Trophoblast cell (in vitro differentiated cells and primary cell): ENCODE results near the gene NDUFA3.

Source experiments
- DNase-seq, 2 donors: peaks; one replicate each; pipeline ENCODE4 v3.0.0-alpha.2; 2016
- H2AFZ ChIP-seq: 2 replicates; pipeline ENCODE4 v1.6.1; 2013; ENCODE audit warnings: low read length, moderate library complexity, mild to moderate bottlenecking; ENCODE audit not compliant: insufficient read depth, poor library complexity
- H2AK5ac ChIP-seq: 2 replicates; pipeline ENCODE4 v1.6.1; 2013; ENCODE audit warnings: mild to moderate bottlenecking, low read length
- H2BK120ac ChIP-seq: 2 replicates; pipeline ENCODE4 v1.6.1; 2013; ENCODE audit warnings: low read length, mild to moderate bottlenecking, moderate library complexity; ENCODE audit not compliant: insufficient read depth, poor library complexity
- H2BK12ac ChIP-seq: 2 replicates; pipeline ENCODE4 v1.6.1; 2013; ENCODE audit warnings: mild to moderate bottlenecking, low read length, moderate library complexity
- H2BK5ac ChIP-seq: 2 replicates; pipeline ENCODE4 v1.6.1; 2013; ENCODE audit warnings: low read length, low read depth, moderate library complexity, mild to moderate bottlenecking; ENCODE audit not compliant: poor library complexity
- H3K14ac ChIP-seq: 2 replicates; pipeline ENCODE4 v1.6.1; 2013; ENCODE audit warnings: mild to moderate bottlenecking, low read length
- H3K18ac ChIP-seq: 2 replicates; pipeline ENCODE4 v1.6.1; 2013; ENCODE audit warnings: mild to moderate bottlenecking, low read length
- H3K23ac ChIP-seq: 2 replicates; pipeline ENCODE4 v1.6.1; 2013; ENCODE audit warnings: low read length
- H3K27ac ChIP-seq: 2 replicates; pipeline ENCODE4 v1.5.1; 2013; ENCODE audit warnings: low read depth, mild to moderate bottlenecking, inconsistent platforms, low read length, moderate library complexity
- H3K27me3 ChIP-seq: 2 replicates; pipeline ENCODE4 v1.6.1; 2013; ENCODE audit warnings: inconsistent platforms, mild to moderate bottlenecking, low read length, moderate library complexity; ENCODE audit not compliant: insufficient read depth
- H3K36me3 ChIP-seq, 2 experiments: 1 replicate in 1 of 2; 2 replicates in 1 of 2; pipeline ENCODE4 v1.6.1; 2013; ENCODE audit warnings: low read length in 2 of 2, mild to moderate bottlenecking in 2 of 2, moderate library complexity in 1 of 2; ENCODE audit not compliant: insufficient read depth in 2 of 2, control insufficient read depth in 1 of 2
- H3K4ac ChIP-seq: 2 replicates; pipeline ENCODE4 v1.6.1; 2013; ENCODE audit warnings: low read depth, mild to moderate bottlenecking, low read length, moderate library complexity
- H3K4me1 ChIP-seq, 2 experiments: 1 replicate in 1 of 2; 2 replicates in 1 of 2; pipeline ENCODE4 v1.6.1; 2013; ENCODE audit warnings: low read length in 2 of 2, mild to moderate bottlenecking in 2 of 2, moderate library complexity in 1 of 2; ENCODE audit not compliant: insufficient read depth in 2 of 2, control insufficient read depth in 1 of 2
- H3K4me2 ChIP-seq: 2 replicates; pipeline ENCODE4 v1.6.1; 2013; ENCODE audit warnings: inconsistent platforms, mild to moderate bottlenecking, low read length, moderate library complexity
- H3K4me3 ChIP-seq: 2 replicates; pipeline ENCODE4 v1.5.1; 2013; ENCODE audit warnings: mild to moderate bottlenecking, low read depth, low read length, inconsistent platforms
- H3K79me1 ChIP-seq: one replicate; pipeline ENCODE4 v1.6.1; 2013; ENCODE audit warnings: low read length
- H3K79me2 ChIP-seq: 2 replicates; pipeline ENCODE4 v1.6.1; 2013; ENCODE audit warnings: low read length, mild to moderate bottlenecking; ENCODE audit not compliant: control insufficient read depth, insufficient read depth, poor library complexity
- H3K9ac ChIP-seq: 2 replicates; pipeline ENCODE4 v1.6.1; 2013; ENCODE audit warnings: mild to moderate bottlenecking, low read length
- H3K9me3 ChIP-seq: 2 replicates; pipeline ENCODE4 v1.6.1; 2013; ENCODE audit warnings: low read depth, mild to moderate bottlenecking, control low read depth, inconsistent platforms, low read length; ENCODE audit not compliant: insufficient read depth
- H4K12ac ChIP-seq: 2 replicates; pipeline ENCODE4 v1.6.1; 2013; ENCODE audit warnings: low read depth, mild to moderate bottlenecking, low read length, moderate library complexity
- H4K8ac ChIP-seq: 2 replicates; pipeline ENCODE4 v1.6.1; 2013; ENCODE audit warnings: low read depth, mild to moderate bottlenecking, low read length, moderate library complexity
- H4K91ac ChIP-seq: one replicate; pipeline ENCODE4 v1.6.1; 2013; ENCODE audit warnings: low read depth, mild to moderate bottlenecking, low read length, moderate library complexity
- WGBS: extraction: QIAGEN DNeasy Blood & Tissue Kit; methylation state at CpG from one replicate; pipeline ENCODE4 v1.1.7; 2013; ENCODE audit warnings: missing lambda C conversion rate; ENCODE audit not compliant: insufficient read length, insufficient coverage; ENCODE audit errors: extremely low coverage; 5-methylcytosine and 5-hydroxymethylcytosine counted together

The NDUFA3 gene

DNA sequence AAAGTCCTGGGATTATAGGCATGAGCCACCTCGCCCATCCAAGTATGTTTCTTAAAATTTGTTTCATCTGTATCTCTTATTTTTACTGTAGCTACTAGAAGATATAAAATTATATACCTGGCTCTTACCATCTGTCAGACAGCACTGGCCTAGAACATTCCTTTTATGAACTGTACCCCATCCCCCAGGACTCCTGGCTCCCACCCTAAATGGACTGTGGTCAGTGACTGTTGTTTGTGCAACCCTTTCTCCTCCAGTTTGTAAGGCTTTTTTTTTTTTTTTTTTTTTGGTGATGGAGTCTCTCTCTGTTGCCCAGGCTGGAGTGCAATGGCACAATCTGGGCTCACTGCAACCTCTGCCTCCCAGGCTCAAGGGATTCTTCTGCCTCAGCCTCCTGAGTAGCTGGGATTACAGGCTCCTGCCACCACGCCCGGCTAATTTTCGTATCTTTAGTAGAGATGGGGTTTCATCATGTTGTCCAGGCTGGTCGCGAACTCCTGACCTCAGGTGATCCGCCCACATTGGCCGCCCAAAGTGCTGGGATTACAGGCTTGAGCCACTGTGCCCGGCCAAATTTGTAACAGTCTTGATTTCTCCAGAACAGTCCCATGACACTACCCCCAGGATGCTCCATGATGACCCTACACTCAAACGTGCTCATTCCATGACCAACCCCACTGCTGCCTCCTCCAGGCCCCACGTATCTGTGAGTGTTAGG is 2.5 kb downstream of the NDUFA3 start:
- Histone ChIP-seq H2AK5ac (no peak overlapping the region), H2BK5ac (no peak overlapping the region), H2BK120ac (no peak overlapping the region), H3K79me2 (peaks cover 5% of the 10 kb centered on the region), H3K4me2 (no peak overlapping the region), H3K79me1 (peaks cover 7% of the 10 kb centered on the region), H3K18ac (no peak overlapping the region), H3K9ac (no peak overlapping the region), H3K4me3 (no peak overlapping the region), H3K27me3 (no peaks in the 10 kb centered on the region), H3K23ac (no peak overlapping the region), H3K9me3 (no peaks in the 10 kb centered on the region), H2BK12ac (no peak overlapping the region), H3K4me1 (peaks cover 0 to 7% of the 10 kb centered on the region in 2 experiments), H3K27ac (no peak overlapping the region), H3K36me3 (peaks cover 44 to 47% of the 10 kb centered on the region in 2 experiments), H3K14ac (no peak overlapping the region), H4K91ac (no peak overlapping the region), H4K8ac (no peak overlapping the region), H3K4ac (no peak overlapping the region), H4K12ac (no peak overlapping the region), H2AFZ (no peak overlapping the region)
- WGBS, result no CpG with 5 or more reads among the region's 11 CpGs
- DNase-seq, result no peak

GRCh38 chr19:54105796-54106195 is 3.1 kb downstream of the NDUFA3 start:
- no peak overlapping the region for H2AK5ac ChIP-seq
- no peak overlapping the region for H3K9ac ChIP-seq
- H3K4me2 ChIP-seq, result no peak overlapping the region
- no peak overlapping the region for H3K23ac ChIP-seq
- no peak overlapping the region for H3K27ac ChIP-seq
- no peak overlapping the region for H2BK120ac ChIP-seq
- no peak overlapping the region for H2BK5ac ChIP-seq
- peaks cover 5% of the 10 kb centered on the region for H3K79me2 ChIP-seq
- no peak overlapping the region for H2AFZ ChIP-seq
- no peaks in the 10 kb centered on the region for H3K9me3 ChIP-seq
- no peak overlapping the region for H2BK12ac ChIP-seq
- peaks cover 7% of the 10 kb centered on the region for H3K79me1 ChIP-seq
- WGBS, result no CpG with 5 or more reads among the region's 10 CpGs
- H3K18ac ChIP-seq, result no peak overlapping the region
- no peaks in the 10 kb centered on the region for H3K27me3 ChIP-seq
- H3K4me3 ChIP-seq, result no peak overlapping the region
- H4K91ac ChIP-seq, result no peak overlapping the region
- H4K8ac ChIP-seq, result no peak overlapping the region
- no peak overlapping the region for H3K4ac ChIP-seq
- peaks cover 0 to 7% of the 10 kb centered on the region in 2 experiments for H3K4me1 ChIP-seq
- H3K14ac ChIP-seq, result no peak overlapping the region
- H3K36me3 ChIP-seq, result peaks cover 49 to 53% of the 10 kb centered on the region in 2 experiments
- no peak overlapping the region for H4K12ac ChIP-seq
- no peak for DNase-seq

DNA sequence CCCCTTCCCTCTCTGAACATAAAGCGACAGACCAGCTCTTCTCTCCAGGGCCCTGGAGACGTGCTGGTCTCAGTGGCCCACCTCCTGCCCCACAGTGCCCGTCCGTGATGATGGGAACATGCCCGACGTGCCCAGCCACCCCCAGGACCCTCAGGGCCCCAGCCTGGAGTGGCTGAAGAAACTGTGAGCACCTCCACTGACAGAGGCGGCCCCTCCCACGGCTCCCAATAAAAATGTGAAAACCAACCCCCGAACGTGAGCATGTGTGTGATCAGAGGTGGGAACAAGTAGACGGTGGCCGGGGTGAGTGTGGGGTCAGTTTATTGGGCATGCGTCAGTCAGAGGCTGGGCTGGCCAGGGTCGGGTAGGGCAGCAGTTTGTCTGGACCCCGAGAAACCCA is 4.1 kb downstream of the NDUFA3 start:
- no peak for DNase-seq
- Histone ChIP-seq H4K8ac (no peak overlapping the region), H2BK120ac (no peak overlapping the region), H3K79me1 (peaks cover 7% of the 10 kb centered on the region), H3K18ac (no peak overlapping the region), H3K9me3 (no peaks in the 10 kb centered on the region), H3K27ac (no peak overlapping the region), H4K12ac (no peak overlapping the region), H3K27me3 (no peaks in the 10 kb centered on the region), H2AFZ (no peak overlapping the region), H3K23ac (no peak overlapping the region), H2BK12ac (no peak overlapping the region), H3K14ac (no peak overlapping the region), H2BK5ac (no peak overlapping the region), H3K4me3 (no peak overlapping the region), H2AK5ac (no peak overlapping the region), H4K91ac (no peak overlapping the region), H3K36me3 (peaks cover 54 to 56% of the 10 kb centered on the region in 2 experiments), H3K4me2 (no peak overlapping the region), H3K4ac (no peak overlapping the region), H3K79me2 (peaks cover 5% of the 10 kb centered on the region), H3K4me1 (peaks cover 0 to 7% of the 10 kb centered on the region in 2 experiments), H3K9ac (no peak overlapping the region)
- no CpG with 5 or more reads among the region's 15 CpGs for WGBS

- H3K9me3 ChIP-seq, result no peaks in the 10 kb centered on the region
Measured at GRCh38 chr19:54107876-54108490, 5.3 kb downstream of the NDUFA3 start.

More at GRCh38 chr19:54107876-54108490, 5.3 kb downstream of the NDUFA3 start:
- Histone ChIP-seq H3K79me1 (peaks cover 2% of the 10 kb centered on the region), H2AFZ (no peak overlapping the region), H3K9ac (no peak overlapping the region), H3K36me3 (peaks cover 56% of the 10 kb centered on the region in 2 experiments), H3K27ac (no peak overlapping the region), H2AK5ac (no peak overlapping the region), H3K79me2 (peaks cover 2% of the 10 kb centered on the region), H3K18ac (no peak overlapping the region), H4K12ac (no peak overlapping the region), H3K4me2 (no peak overlapping the region), H3K27me3 (no peaks in the 10 kb centered on the region), H2BK120ac (no peak overlapping the region), H2BK12ac (no peak overlapping the region), H4K8ac (no peak overlapping the region), H3K14ac (no peak overlapping the region), H3K23ac (no peak overlapping the region), H2BK5ac (no peak overlapping the region), H3K4me1 (peaks cover 0 to 4% of the 10 kb centered on the region in 2 experiments), H4K91ac (no peak overlapping the region), H3K4ac (no peak overlapping the region), H3K4me3 (no peak overlapping the region)
- no CpG with 5 or more reads among the region's 21 CpGs for WGBS
- DNase-seq, result no peak
